H9 (cell line): ENCODE results near the gene CEP350. TPM values are rescaled to one million over a fixed set of nuclear protein-coding genes. Genes with fewer than 3 reads are reported as not detected.

Experiments
- DNase-seq: peaks from one replicate; pipeline ENCODE4 v3.0.0-alpha.2; 2017
- H2AFZ ChIP-seq: one replicate; pipeline ENCODE4 v1.6.1; 2013; ENCODE audit warnings: mild to moderate bottlenecking, low read length, control low read depth, moderate library complexity
- H2AK5ac ChIP-seq: 2 replicates; pipeline ENCODE4 v1.6.1; 2013; ENCODE audit warnings: low read length, control low read depth, mixed read lengths; ENCODE audit not compliant: insufficient read length
- H2BK120ac ChIP-seq: one replicate; pipeline ENCODE4 v1.6.1; 2013; ENCODE audit warnings: low read depth, mild to moderate bottlenecking, low read length, control low read depth, inconsistent platforms; ENCODE audit not compliant: poor library complexity, severe bottlenecking
- H2BK12ac ChIP-seq: 2 replicates; pipeline ENCODE4 v1.6.1; 2013; ENCODE audit warnings: low read length, control low read depth, mixed read lengths, low read depth; ENCODE audit not compliant: insufficient read length
- H2BK15ac ChIP-seq: 2 replicates; pipeline ENCODE4 v1.6.1; 2013; ENCODE audit warnings: low read depth, low read length, control low read depth
- H2BK20ac ChIP-seq: one replicate; pipeline ENCODE4 v1.6.1; 2013; ENCODE audit warnings: low read depth, mild to moderate bottlenecking, low read length, control low read depth, inconsistent platforms; ENCODE audit not compliant: poor library complexity, severe bottlenecking
- H2BK5ac ChIP-seq: 2 replicates; pipeline ENCODE4 v1.6.1; 2013; ENCODE audit warnings: low read length, control low read depth, mixed read lengths; ENCODE audit not compliant: insufficient read length
- H3K14ac ChIP-seq: 2 replicates; pipeline ENCODE4 v1.6.1; 2013; ENCODE audit warnings: low read length, control low read depth; ENCODE audit not compliant: insufficient read depth
- H3K18ac ChIP-seq: 2 replicates; pipeline ENCODE4 v1.6.1; 2013; ENCODE audit warnings: low read depth, mild to moderate bottlenecking, mixed read lengths, low read length, control low read depth; ENCODE audit not compliant: insufficient read length
- H3K23ac ChIP-seq: 2 replicates; pipeline ENCODE4 v1.6.1; 2013; ENCODE audit warnings: low read length, control low read depth, mixed read lengths, low read depth; ENCODE audit not compliant: insufficient read length
- H3K23me2 ChIP-seq: 2 replicates; pipeline ENCODE4 v1.6.1; 2013; ENCODE audit warnings: low read depth, mild to moderate bottlenecking, mixed read lengths, low read length, control low read depth; ENCODE audit not compliant: insufficient read length, poor library complexity, severe bottlenecking
- H3K27ac ChIP-seq: 2 replicates; pipeline ENCODE4 v1.5.1; 2013; ENCODE audit warnings: low read length, control low read depth, mixed read lengths, low read depth; ENCODE audit not compliant: insufficient read length
- H3K27me3 ChIP-seq: 2 replicates; pipeline ENCODE4 v1.6.1; 2013; ENCODE audit warnings: low read length, control low read depth, inconsistent platforms; ENCODE audit not compliant: insufficient read depth
- H3K4ac ChIP-seq: 2 replicates; pipeline ENCODE4 v1.6.1; 2013; ENCODE audit warnings: low read depth, mild to moderate bottlenecking, control low read depth, inconsistent platforms, low read length, moderate library complexity
- H3K4me1 ChIP-seq: 2 replicates; pipeline ENCODE4 v1.6.1; 2013; ENCODE audit warnings: low read length, control low read depth, inconsistent platforms; ENCODE audit not compliant: insufficient read depth
- H3K4me2 ChIP-seq: 2 replicates; pipeline ENCODE4 v1.6.1; 2013; ENCODE audit warnings: low read length, control low read depth, mixed read lengths; ENCODE audit not compliant: insufficient read length, insufficient read depth
- H3K56ac ChIP-seq: 2 replicates; pipeline ENCODE4 v1.6.1; 2013; ENCODE audit warnings: low read depth, mild to moderate bottlenecking, mixed read lengths, low read length, control low read depth; ENCODE audit not compliant: insufficient read length
- H3K79me1 ChIP-seq: 2 replicates; pipeline ENCODE4 v1.6.1; 2013; ENCODE audit warnings: low read depth, mild to moderate bottlenecking, moderate library complexity, low read length, control low read depth, inconsistent platforms; ENCODE audit not compliant: insufficient read depth, poor library complexity, severe bottlenecking
- H3K79me2 ChIP-seq: 2 replicates; pipeline ENCODE4 v1.6.1; 2013; ENCODE audit warnings: low read length, control low read depth, inconsistent platforms; ENCODE audit not compliant: insufficient read depth
- H3K9ac ChIP-seq: 2 replicates; pipeline ENCODE4 v1.6.1; 2013; ENCODE audit warnings: low read length, control low read depth, mixed read lengths; ENCODE audit not compliant: insufficient read length; ENCODE audit errors: extremely low read depth
- H3K9me3 ChIP-seq: one replicate; pipeline ENCODE4 v1.6.1; 2013; ENCODE audit warnings: low read depth, low read length, inconsistent platforms; ENCODE audit not compliant: control insufficient read depth
- H3T11ph ChIP-seq: one replicate; pipeline ENCODE4 v1.6.1; 2013; ENCODE audit warnings: mild to moderate bottlenecking, low read length, control low read depth, inconsistent platforms
- H4K20me1 ChIP-seq: one replicate; pipeline ENCODE4 v1.6.1; 2013; ENCODE audit not compliant: control insufficient read depth, insufficient read length, insufficient read depth
- H4K5ac ChIP-seq: 2 replicates; pipeline ENCODE4 v1.6.1; 2013; ENCODE audit warnings: low read depth, mild to moderate bottlenecking, mixed read lengths, low read length, control low read depth; ENCODE audit not compliant: insufficient read length
- H4K8ac ChIP-seq: replicated peaks from 2 replicates; pipeline ENCODE4 v1.6.1; 2013; ENCODE audit warnings: low read length, control low read depth, mixed read lengths, low read depth; ENCODE audit not compliant: insufficient read length
- H4K91ac ChIP-seq: 2 replicates; pipeline ENCODE4 v1.6.1; 2013; ENCODE audit warnings: low read depth, mild to moderate bottlenecking, moderate library complexity, mixed read lengths, low read length, control low read depth; ENCODE audit not compliant: insufficient read length
- H3K27ac Mint-ChIP-seq, 3 experiments: 2 replicates in 2 of 3; 3 replicates in 1 of 3; pipeline ENCODE4 v1.8.0; 2020 to 2021; ENCODE audit warnings: mixed read lengths in 3 of 3, mild to moderate bottlenecking in 1 of 3, moderate library complexity in 1 of 3
- H3K27me3 Mint-ChIP-seq: 2 replicates; pipeline ENCODE4 v1.8.0; 2021; ENCODE audit warnings: low read depth, mild to moderate bottlenecking, moderate library complexity, mixed read lengths
- H3K36me3 Mint-ChIP-seq, 3 experiments: 2 replicates in 2 of 3; 3 replicates in 1 of 3; pipeline ENCODE4 v1.8.0; 2020 to 2021; ENCODE audit warnings: low read depth in 3 of 3, mixed read lengths in 3 of 3; ENCODE audit not compliant: insufficient read depth in 1 of 3
- H3K4me1 Mint-ChIP-seq, 2 experiments: 2 replicates each; pipeline ENCODE4 v1.8.0; 2020; ENCODE audit warnings: mixed read lengths in 2 of 2
- H3K4me3 Mint-ChIP-seq, 2 experiments: 2 replicates in 1 of 2; 3 replicates in 1 of 2; pipeline ENCODE4 v1.8.0; 2020 to 2021; ENCODE audit warnings: mild to moderate bottlenecking in 2 of 2, mixed read lengths in 2 of 2, moderate library complexity in 1 of 2
- H3K9me3 Mint-ChIP-seq, 2 experiments: 2 replicates in 1 of 2; 3 replicates in 1 of 2; pipeline ENCODE4 v1.8.0; 2020; ENCODE audit warnings: mild to moderate bottlenecking in 2 of 2, mixed read lengths in 2 of 2, moderate library complexity in 1 of 2
- WGBS: extraction: QIAGEN DNeasy Blood & Tissue Kit; methylation state at CpG from one replicate; pipeline ENCODE4 v1.1.7; 2013; ENCODE audit warnings: missing lambda C conversion rate, low lambda C conversion rate, mixed read lengths; ENCODE audit not compliant: insufficient read length; ENCODE audit errors: extremely low coverage; 5-methylcytosine and 5-hydroxymethylcytosine counted together
- total RNA-seq: library from RNA; stranded (reverse); gene quantifications from 2 replicates; pipeline ENCODE4 v1.2.1, GENCODE V29; 2021
- TF ChIP-seq, protein P1 (sequence below): fragments of 200-600 bp; sonication (generic); conservative IDR thresholded peaks from 3 replicates; pipeline ENCODE4 v1.8.0; 2021; ENCODE audit warnings: antibody characterized with exemption, mild to moderate bottlenecking

CEP350 gene
- total RNA-seq, 1 experiment from 2014 or later: 39.2 TPM

DNA sequence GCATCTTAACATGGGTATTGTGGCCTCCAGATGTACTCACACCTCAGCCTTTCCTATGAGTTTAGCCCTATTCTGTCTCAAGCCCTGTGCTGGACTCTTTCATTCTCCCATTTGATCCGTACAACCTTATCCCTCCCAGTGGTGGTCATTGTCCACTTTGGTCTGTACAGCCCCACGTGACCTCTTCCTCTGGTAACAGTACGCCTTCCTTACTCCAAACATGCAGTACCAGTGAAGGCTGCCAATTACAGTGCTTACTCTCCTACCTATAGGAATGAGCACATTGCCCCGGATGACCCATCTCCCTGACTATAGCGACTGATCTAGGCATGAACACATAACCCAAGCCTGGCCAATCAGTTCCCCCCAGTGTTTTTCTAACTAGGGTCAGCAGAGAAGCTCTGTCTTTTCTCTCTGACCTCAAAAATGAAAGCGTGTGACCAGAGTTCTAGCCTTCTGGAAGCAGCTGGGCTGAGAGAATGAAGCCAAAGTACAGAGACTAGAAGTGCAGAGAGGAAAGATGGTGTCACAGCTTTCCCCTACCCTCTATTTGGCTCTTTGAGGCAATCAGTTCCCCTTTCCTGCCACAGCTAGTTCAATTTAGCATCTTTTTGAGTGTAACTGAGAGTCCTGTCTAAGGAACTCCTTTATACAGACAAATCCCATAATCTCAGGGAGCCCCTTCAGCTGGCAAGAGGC, 190.2 kb downstream of the CEP350 start:
- Mint-ChIP-seq H3K4me3 (no peak overlapping the region), H3K36me3 (no peaks in the 10 kb centered on the region), H3K27me3 (peaks cover 4% of the 10 kb centered on the region; the same call in 1 of the 2 replicates), H3K4me1 (no peaks in the 10 kb centered on the region), H3K9me3 (no peaks in the 10 kb centered on the region), H3K27ac (no peak overlapping the region; a peak in 1 of 7 replicates)
- H3K56ac ChIP-seq: no peak overlapping the region
- no peak overlapping the region for H4K5ac ChIP-seq
- no peaks in the 10 kb centered on the region for H3K23me2 ChIP-seq
- no peak overlapping the region for H2BK5ac ChIP-seq
- no peak overlapping the region for H3K23ac ChIP-seq
- no peak overlapping the region for H3K27ac ChIP-seq
- no peak overlapping the region for H3K4ac ChIP-seq
- H3K4me2 ChIP-seq: no peak overlapping the region
- no CpG with 5 or more reads among the region's 6 CpGs for WGBS
- no peak overlapping the region for H2BK120ac ChIP-seq
- H3K79me1 ChIP-seq: no peaks in the 10 kb centered on the region
- no peaks in the 10 kb centered on the region for H4K20me1 ChIP-seq
- no peak overlapping the region for H3K14ac ChIP-seq
- H3K27me3 ChIP-seq: no peaks in the 10 kb centered on the region; the same call in 1 of the 2 replicates
- no peak overlapping the region for H3T11ph ChIP-seq
- peak overlapping the region; percentile 59 for H2AFZ ChIP-seq
- no peak overlapping the region for H4K91ac ChIP-seq
- H2BK20ac ChIP-seq: no peak overlapping the region
- DNase-seq: no peak
- TF ChIP-seq, protein P1, sequence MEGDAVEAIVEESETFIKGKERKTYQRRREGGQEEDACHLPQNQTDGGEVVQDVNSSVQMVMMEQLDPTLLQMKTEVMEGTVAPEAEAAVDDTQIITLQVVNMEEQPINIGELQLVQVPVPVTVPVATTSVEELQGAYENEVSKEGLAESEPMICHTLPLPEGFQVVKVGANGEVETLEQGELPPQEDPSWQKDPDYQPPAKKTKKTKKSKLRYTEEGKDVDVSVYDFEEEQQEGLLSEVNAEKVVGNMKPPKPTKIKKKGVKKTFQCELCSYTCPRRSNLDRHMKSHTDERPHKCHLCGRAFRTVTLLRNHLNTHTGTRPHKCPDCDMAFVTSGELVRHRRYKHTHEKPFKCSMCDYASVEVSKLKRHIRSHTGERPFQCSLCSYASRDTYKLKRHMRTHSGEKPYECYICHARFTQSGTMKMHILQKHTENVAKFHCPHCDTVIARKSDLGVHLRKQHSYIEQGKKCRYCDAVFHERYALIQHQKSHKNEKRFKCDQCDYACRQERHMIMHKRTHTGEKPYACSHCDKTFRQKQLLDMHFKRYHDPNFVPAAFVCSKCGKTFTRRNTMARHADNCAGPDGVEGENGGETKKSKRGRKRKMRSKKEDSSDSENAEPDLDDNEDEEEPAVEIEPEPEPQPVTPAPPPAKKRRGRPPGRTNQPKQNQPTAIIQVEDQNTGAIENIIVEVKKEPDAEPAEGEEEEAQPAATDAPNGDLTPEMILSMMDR: no peak
- no peak overlapping the region for H3K18ac ChIP-seq
- H3K9me3 ChIP-seq: no peaks in the 10 kb centered on the region
- H3K79me2 ChIP-seq: no peaks in the 10 kb centered on the region
- no peak overlapping the region for H2BK12ac ChIP-seq
- no peak overlapping the region for H3K9ac ChIP-seq
- no peak overlapping the region for H2AK5ac ChIP-seq
- H3K4me1 ChIP-seq: no peaks in the 10 kb centered on the region
- no peak overlapping the region for H4K8ac ChIP-seq
- H2BK15ac ChIP-seq: no peak overlapping the region
